IMR-90 (cell line): Measurements from ENCODE around the gene RPRML. TPM values are rescaled to one million over a fixed set of nuclear protein-coding genes. Genes with fewer than 3 reads are reported as not detected.
"Not testable (repeated sequence)": the region's sequence is repeated elsewhere in the genome, so short reads cannot be mapped to it uniquely, and the experiment has no call there.

Experiments
- ATAC-seq: fragments of 200-7000 bp; cut with Tn5 transposase; 2 replicates; pipeline ENCODE4 v1.9.1; 2020; ENCODE audit warnings: low read depth, mild to moderate bottlenecking, moderate library complexity
- BruUV-seq: library from RNA; stranded (reverse); fragments of 400-500 nt; replicated peaks from 2 replicates; lab custom pipeline; 2021; lab: Mats Ljungman, UMichigan
- CTCF ChIA-PET: fragments of 300-600 bp; formaldehyde crosslinking; extraction: SDS; loops from one replicate; lab custom pipeline; 2021; ENCODE audit warnings: antibody characterized with exemption; lab: Yijun Ruan, JAX
- POLR2A ChIA-PET: fragments of 300-600 bp; sonication (Branson Sonifier 250); formaldehyde crosslinking; loops from one replicate; lab custom pipeline; 2022; ENCODE audit warnings: antibody characterized with exemption; ENCODE audit not compliant: unreplicated experiment; lab: Charles Lee
- DNase-seq: peaks from one replicate; pipeline ENCODE4 v3.0.0; 2013
- H2AFZ ChIP-seq: replicated peaks from 2 replicates; pipeline ENCODE3; 2013; ENCODE audit warnings: low read length, mild to moderate bottlenecking; ENCODE audit not compliant: poor library complexity
- H2AK5ac ChIP-seq: 2 replicates; pipeline ENCODE4 v1.6.1; 2013; ENCODE audit warnings: low read depth, low read length, inconsistent platforms
- H2AK9ac ChIP-seq: replicated peaks from 2 replicates; pipeline ENCODE3; 2013; ENCODE audit warnings: mild to moderate bottlenecking, low read depth, low read length, moderate library complexity; ENCODE audit not compliant: poor library complexity
- H2BK120ac ChIP-seq: 2 replicates; pipeline ENCODE4 v1.6.1; 2013; ENCODE audit warnings: low read depth, low read length, inconsistent platforms
- H2BK15ac ChIP-seq: 3 replicates; pipeline ENCODE4 v1.6.1; 2013; ENCODE audit warnings: low read depth, low read length, inconsistent platforms
- H2BK20ac ChIP-seq: 2 replicates; pipeline ENCODE4 v1.6.1; 2013; ENCODE audit warnings: low read depth, mild to moderate bottlenecking, inconsistent platforms, low read length, moderate library complexity
- H2BK5ac ChIP-seq: 2 replicates; pipeline ENCODE4 v1.6.1; 2013; ENCODE audit warnings: mild to moderate bottlenecking, low read depth, low read length, inconsistent platforms; ENCODE audit not compliant: poor library complexity, severe bottlenecking
- H3K14ac ChIP-seq: replicated peaks from 2 replicates; pipeline ENCODE4 v1.6.1; 2013; ENCODE audit warnings: low read depth, low read length, inconsistent platforms
- H3K18ac ChIP-seq: 2 replicates; pipeline ENCODE4 v1.6.1; 2013; ENCODE audit warnings: low read depth, low read length, control low read depth
- H3K23ac ChIP-seq: 2 replicates; pipeline ENCODE4 v1.6.1; 2013; ENCODE audit warnings: low read depth, low read length, inconsistent platforms
- H3K27ac ChIP-seq: 2 replicates; pipeline ENCODE4 v1.5.1; 2013; ENCODE audit warnings: mild to moderate bottlenecking, control low read depth, low read length; ENCODE audit not compliant: insufficient read depth
- H3K27me3 ChIP-seq: 2 replicates; pipeline ENCODE4 v1.6.1; 2013; ENCODE audit warnings: low read length; ENCODE audit not compliant: control insufficient read depth, insufficient read depth
- H3K36me3 ChIP-seq: 2 replicates; pipeline ENCODE4 v1.6.1; 2013; ENCODE audit warnings: low read length, mixed read lengths; ENCODE audit not compliant: control insufficient read depth, insufficient read depth
- H3K4ac ChIP-seq: 2 replicates; pipeline ENCODE4 v1.6.1; 2013; ENCODE audit warnings: low read depth, low read length, inconsistent platforms
- H3K4me1 ChIP-seq: 2 replicates; pipeline ENCODE4 v1.6.1; 2013; ENCODE audit warnings: low read length, mixed read lengths; ENCODE audit not compliant: control insufficient read depth, insufficient read depth
- H3K4me2 ChIP-seq: 2 replicates; pipeline ENCODE4 v1.6.1; 2013; ENCODE audit warnings: low read depth, mild to moderate bottlenecking, control low read depth, low read length, moderate library complexity
- H3K4me3 ChIP-seq: 2 replicates; pipeline ENCODE4 v1.5.1; 2013; ENCODE audit warnings: low read depth, mild to moderate bottlenecking, control low read depth, low read length, moderate library complexity; ENCODE audit not compliant: insufficient read depth
- H3K56ac ChIP-seq: 2 replicates; pipeline ENCODE4 v1.6.1; 2013; ENCODE audit warnings: low read length, inconsistent platforms; ENCODE audit not compliant: insufficient read depth; ENCODE audit errors: extremely low read depth
- H3K79me1 ChIP-seq, 2 experiments: 2 replicates each; pipeline ENCODE4 v1.6.1; 2013; ENCODE audit warnings: low read length in 2 of 2, inconsistent platforms in 1 of 2, low read depth in 1 of 2
- H3K9ac ChIP-seq: 2 replicates; pipeline ENCODE4 v1.6.1; 2013; ENCODE audit warnings: low read depth, low read length, control low read depth
- H3K9me1 ChIP-seq: 2 replicates; pipeline ENCODE4 v1.6.1; 2013; ENCODE audit warnings: low read length, inconsistent platforms; ENCODE audit not compliant: insufficient read depth
- H3K9me3 ChIP-seq: 2 replicates; pipeline ENCODE4 v1.6.1; 2013; ENCODE audit warnings: low read length; ENCODE audit not compliant: control insufficient read depth, insufficient read depth
- H4K20me1 ChIP-seq: 2 replicates; pipeline ENCODE4 v1.6.1; 2013; ENCODE audit warnings: low read length, inconsistent platforms; ENCODE audit not compliant: insufficient read depth
- H4K5ac ChIP-seq: 2 replicates; pipeline ENCODE4 v1.6.1; 2013; ENCODE audit warnings: mild to moderate bottlenecking, low read depth, low read length, control low read depth
- H4K8ac ChIP-seq, 2 experiments: 2 replicates each; pipeline ENCODE4 v1.6.1; 2013; ENCODE audit warnings: low read depth in 2 of 2, low read length in 2 of 2, control low read depth in 1 of 2, inconsistent platforms in 1 of 2
- H4K91ac ChIP-seq: 2 replicates; pipeline ENCODE4 v1.6.1; 2013; ENCODE audit warnings: low read depth, low read length, inconsistent platforms; ENCODE audit not compliant: insufficient read depth
- RAD21 ChIP-seq: IDR thresholded peaks from 2 replicates; pipeline ENCODE4 v1.6.1; 2012; ENCODE audit warnings: low read length, improper control_type of control experiment
- WGBS, 2 experiments: methylation state at CpG; one replicate each; pipeline versions ENCODE4 v1.1.5 to v1.1.7; 2013; ENCODE audit warnings: missing lambda C conversion rate in 2 of 2; ENCODE audit not compliant: insufficient read length in 1 of 2; ENCODE audit errors: extremely low coverage in 2 of 2; 5-methylcytosine and 5-hydroxymethylcytosine counted together
- dilution Hi-C: fragments of 300-500 bp; cut with HindIII; formaldehyde crosslinking; loops from one replicate; pipeline ENCODE4 v1.14.3; 2018; ENCODE audit warnings: low sequenced_read_pairs; ENCODE audit not compliant: unreplicated experiment
- in situ Hi-C: fragments of 300-500 bp; cut with MboI; formaldehyde crosslinking; loops from 3 replicates; pipeline ENCODE4 v1.14.3; 2019; ENCODE audit warnings: low sequenced_read_pairs, inconsistent platforms, mixed read lengths
- intact Hi-C: fragments of 100-400 bp; cut with micrococcal nuclease; formaldehyde crosslinking; loops from 2 replicates; pipeline ENCODE4 v1.10.0; 2022
- polyA plus RNA-seq, 3 experiments: library from polyadenylated mRNA; depleted of rRNA; stranded (reverse); fragments of >200 nt; gene quantifications; 2 replicates each; pipeline ENCODE4 v1.2.3, GENCODE V29; 2012; ENCODE audit warnings: low replicate concordance in 1 of 3
- total RNA-seq: library from RNA; depleted of rRNA; stranded (reverse); fragments of >200 nt; gene quantifications from 2 replicates; pipeline ENCODE4 v1.2.3, GENCODE V29; 2012

Gene RPRML
- total and polyA plus RNA-seq, 2 of the 4 experiments (the other 2 are of a cell fraction) = not detected

- H2AK5ac ChIP-seq = no peak overlapping the region
- no peaks in the 10 kb centered on the region for H3K9me1 ChIP-seq
- no peak overlapping the region for H3K9ac ChIP-seq
- no peak overlapping the region for H2BK120ac ChIP-seq
- no CpG with 5 or more reads among the region's 11 CpGs for whole genome bisulfite sequencing, 2 experiments
- DNase-seq (no peak), ATAC-seq (no peak)
- H3K4ac ChIP-seq = no peak overlapping the region
- CTCF ChIA-PET = interaction anchor here (1.0 kb wide), 1 partner anchor 13 kb away, joined by 3 read pairs; no protein-coding TSS in a partner anchor
- H2BK20ac ChIP-seq = no peak overlapping the region
- no peaks in the 10 kb centered on the region for H3K9me3 ChIP-seq
- POLR2A ChIA-PET = no interaction called here
- in situ Hi-C loops (no loop called here), dilution Hi-C loops (no loop called here), intact Hi-C loops (no loop called here)
- H4K5ac ChIP-seq = no peak overlapping the region
- H3K4me1 ChIP-seq = no peaks in the 10 kb centered on the region
- H4K91ac ChIP-seq = no peak overlapping the region
- peaks cover 24% of the 10 kb centered on the region for H3K27me3 ChIP-seq
- H2AK9ac ChIP-seq = no peak overlapping the region
- no peak for TF ChIP-seq RAD21
- no peak overlapping the region for H3K14ac ChIP-seq
- H4K20me1 ChIP-seq = no peaks in the 10 kb centered on the region
- H4K8ac ChIP-seq = no peak overlapping the region
- H3K18ac ChIP-seq = no peak overlapping the region
- BruUV-seq = no TSS peak
- no peak overlapping the region for H2AFZ ChIP-seq
- H2BK15ac ChIP-seq = no peak overlapping the region
- no peak overlapping the region for H3K56ac ChIP-seq
- H3K36me3 ChIP-seq = no peaks in the 10 kb centered on the region
- no peak overlapping the region for H3K23ac ChIP-seq
- no peak overlapping the region for H2BK5ac ChIP-seq
- H3K27ac ChIP-seq = no peak overlapping the region
- no peaks in the 10 kb centered on the region for H3K79me1 ChIP-seq
- no peak overlapping the region for H3K4me3 ChIP-seq
- H3K4me2 ChIP-seq = no peak overlapping the region
Measured at GRCh38 chr17:46989637-46990431, 10.8 kb upstream of the RPRML start.

DNA sequence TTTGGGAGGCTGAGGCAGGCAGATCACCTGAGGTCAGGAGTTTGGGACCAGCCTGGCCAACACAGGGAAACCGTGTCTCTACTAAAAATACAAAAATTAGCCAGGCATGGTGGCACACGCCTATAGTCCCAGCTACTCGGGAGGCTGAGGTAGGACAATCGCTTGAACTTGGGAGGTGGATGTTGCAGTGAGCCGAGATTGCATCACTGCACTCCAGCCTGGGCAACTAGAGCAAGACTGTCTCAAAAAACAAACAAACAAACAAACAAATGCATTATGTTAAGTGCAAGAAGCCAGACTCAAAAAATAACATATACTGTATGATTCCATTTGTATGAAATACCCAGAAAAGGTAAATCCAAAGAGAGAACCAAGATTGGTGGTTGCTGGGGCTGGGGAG is 8.9 kb upstream of the RPRML start:
- H2BK120ac ChIP-seq, POLR2A ChIA-PET, H3K4me2 ChIP-seq, H2AFZ ChIP-seq, H3K4ac ChIP-seq, CTCF ChIA-PET, H4K20me1 ChIP-seq, H2BK5ac ChIP-seq, H2AK9ac ChIP-seq, H4K91ac ChIP-seq, H3K56ac ChIP-seq, H3K36me3 ChIP-seq, H2BK20ac ChIP-seq, ATAC-seq, H3K14ac ChIP-seq, H2AK5ac ChIP-seq, intact Hi-C loops, H3K9me3 ChIP-seq, BruUV-seq, H3K27ac ChIP-seq, H4K8ac ChIP-seq, H3K9ac ChIP-seq, H4K5ac ChIP-seq, dilution Hi-C loops, H3K79me1 ChIP-seq, H3K4me3 ChIP-seq, H2BK15ac ChIP-seq, in situ Hi-C loops, H3K9me1 ChIP-seq, H3K4me1 ChIP-seq, H3K23ac ChIP-seq, H3K18ac ChIP-seq, DNase-seq: not testable (repeated sequence)
- peaks cover 24% of the 10 kb centered on the region for H3K27me3 ChIP-seq
- WGBS, 2 experiments = 78% methylated on average over 3 of the region's 5 CpGs; no CpG with 5 or more reads in 1 of the 2 experiments
